Measurements from ENCODE around the gene ZDHHC18. TPM values are rescaled to one million over a fixed set of nuclear protein-coding genes. Genes with fewer than 3 reads are reported as not detected.
A peak's percentile ranks its signal among the peaks of the same experiment; 100 is the strongest.

ZDHHC18 gene
- total RNA-seq (2021), result 33.1 and 38.9 TPM in 2 replicates
- long read RNA-seq, full-length matches to known transcripts, result 27 of 60 reads
- long read RNA-seq, partial matches to known transcripts, result 31 of 60 reads
- long read RNA-seq, other reads (novel, unspliced or antisense), result 2 of 60 reads

DNA sequence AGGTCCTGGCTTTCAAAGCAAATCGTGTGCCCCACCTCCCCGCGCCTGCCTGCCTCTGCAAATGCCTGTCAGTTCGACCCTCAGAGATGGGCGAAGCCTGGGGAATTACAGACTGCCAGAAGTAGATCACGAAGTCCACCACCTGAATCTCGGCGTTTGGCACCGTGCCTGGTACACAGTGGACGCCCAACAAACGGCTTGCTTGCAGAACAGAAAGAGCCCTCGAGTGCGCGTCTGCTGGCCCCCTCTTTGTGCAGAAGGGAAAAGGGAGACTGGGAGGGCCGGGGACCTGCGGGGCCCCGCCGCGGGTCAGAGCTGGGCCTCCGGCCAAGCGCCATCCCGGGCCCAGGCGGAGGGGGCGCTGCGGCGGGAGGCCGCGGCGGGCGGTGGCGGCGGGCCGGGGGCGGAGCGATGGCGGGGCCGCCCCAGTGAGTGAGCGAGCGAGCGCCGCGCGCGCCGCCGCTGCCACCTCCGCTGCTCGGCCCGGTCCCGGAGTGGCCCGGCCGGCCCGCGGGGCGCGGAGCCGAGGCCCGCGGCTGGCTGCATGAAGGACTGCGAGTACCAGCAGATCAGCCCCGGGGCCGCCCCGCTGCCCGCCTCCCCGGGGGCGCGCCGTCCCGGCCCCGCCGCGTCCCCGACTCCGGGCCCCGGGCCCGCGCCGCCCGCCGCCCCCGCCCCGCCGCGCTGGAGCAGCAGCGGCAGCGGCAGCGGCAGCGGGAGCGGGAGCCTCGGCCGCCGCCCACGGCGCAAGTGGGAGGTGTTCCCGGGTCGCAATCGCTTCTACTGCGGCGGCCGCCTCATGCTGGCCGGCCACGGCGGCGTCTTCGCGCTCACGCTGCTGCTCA is at the start of gene ZDHHC18:
TSS of gene ZDHHC18 (plus strand) at position 428 of the 845 bp plus-strand sequence. CDS start at position 545, 117 bp downstream.
- no peaks in the 10 kb centered on the region for H3K4me1 ChIP-seq (ENCODE audit: insufficient read depth, low read length)

More for the DNA sequence above, at the start of gene ZDHHC18:
- Mint-ChIP-seq H3K9me3 (no peaks in the 10 kb centered on the region; a peak in 1 of 5 replicates), H3K4me3 (peak within 1 kb of the TSS; percentile 84 to 95), H3K27me3 (ENCODE audit: low read depth) (peaks cover 1% of the 10 kb centered on the region; the same call in 1 of the 2 replicates), H3K36me3 (ENCODE audit: insufficient read depth in 1 of 3, low read depth in 3 of 3) (peaks cover 0 to 6% (median 4%) of the 10 kb centered on the region in 3 experiments; a peak in 4 of 7 replicates), H3K27ac (peak within 1 kb of the TSS in 2 of 3 experiments; percentile 34 to 89; a peak in 3 of 7 replicates), H3K4me1 (peaks cover 32 to 35% of the 10 kb centered on the region in 2 experiments)
- Histone ChIP-seq H3K18ac (ENCODE audit: insufficient read length, low read depth, low read length) (no peak within 1 kb of the TSS), H3K27ac (ENCODE audit: insufficient read length, low read depth, low read length) (no peak within 1 kb of the TSS), H2BK5ac (ENCODE audit: insufficient read length, low read length) (no peak within 1 kb of the TSS), H3K4ac (ENCODE audit: low read depth, low read length) (no peak within 1 kb of the TSS), H3K23ac (ENCODE audit: insufficient read length, low read depth, low read length) (no peak within 1 kb of the TSS), H3K9me3 (ENCODE audit: control insufficient read depth, low read depth, low read length) (no peaks in the 10 kb centered on the region), H4K20me1 (ENCODE audit: control insufficient read depth, insufficient read depth, insufficient read length) (no peaks in the 10 kb centered on the region), H3K56ac (ENCODE audit: insufficient read length, low read depth, low read length) (no peak within 1 kb of the TSS), H3K23me2 (ENCODE audit: insufficient read length, low read depth, low read length, poor library complexity, severe bottlenecking) (peaks cover 7% of the 10 kb centered on the region), H3T11ph (ENCODE audit: low read length) (no peak within 1 kb of the TSS), H4K8ac (replicated peaks; ENCODE audit: insufficient read length, low read depth, low read length) (no peak within 1 kb of the TSS), H2BK12ac (ENCODE audit: insufficient read length, low read depth, low read length) (no peak within 1 kb of the TSS), H3K4me2 (ENCODE audit: insufficient read depth, insufficient read length, low read length) (peak within 1 kb of the TSS; percentile 67), H3K14ac (ENCODE audit: insufficient read depth, low read length) (peak within 1 kb of the TSS; percentile 62; the same call in 1 of the 2 replicates), H2BK120ac (ENCODE audit: low read depth, low read length, poor library complexity, severe bottlenecking) (no peak within 1 kb of the TSS), H2AK5ac (ENCODE audit: insufficient read length, low read length) (no peak within 1 kb of the TSS), H3K9ac (ENCODE audit: extremely low read depth, insufficient read length, low read length) (no peak within 1 kb of the TSS), H4K91ac (ENCODE audit: insufficient read length, low read depth, low read length) (no peak within 1 kb of the TSS), H4K5ac (ENCODE audit: insufficient read length, low read depth, low read length) (no peak within 1 kb of the TSS), H3K27me3 (ENCODE audit: insufficient read depth, low read length) (no peaks in the 10 kb centered on the region), H3K79me1 (ENCODE audit: insufficient read depth, low read depth, low read length, poor library complexity, severe bottlenecking) (peaks cover 3% of the 10 kb centered on the region), H2BK15ac (ENCODE audit: low read depth, low read length) (no peak within 1 kb of the TSS), H2AFZ (ENCODE audit: low read length) (peak within 1 kb of the TSS; percentile 90), H3K79me2 (ENCODE audit: insufficient read depth, low read length) (no peaks in the 10 kb centered on the region; the same call in 1 of the 2 replicates), H2BK20ac (ENCODE audit: low read depth, low read length, poor library complexity, severe bottlenecking) (no peak within 1 kb of the TSS)
- DNase-seq, result peak; percentile 74
- TF ChIP-seq, protein P1, sequence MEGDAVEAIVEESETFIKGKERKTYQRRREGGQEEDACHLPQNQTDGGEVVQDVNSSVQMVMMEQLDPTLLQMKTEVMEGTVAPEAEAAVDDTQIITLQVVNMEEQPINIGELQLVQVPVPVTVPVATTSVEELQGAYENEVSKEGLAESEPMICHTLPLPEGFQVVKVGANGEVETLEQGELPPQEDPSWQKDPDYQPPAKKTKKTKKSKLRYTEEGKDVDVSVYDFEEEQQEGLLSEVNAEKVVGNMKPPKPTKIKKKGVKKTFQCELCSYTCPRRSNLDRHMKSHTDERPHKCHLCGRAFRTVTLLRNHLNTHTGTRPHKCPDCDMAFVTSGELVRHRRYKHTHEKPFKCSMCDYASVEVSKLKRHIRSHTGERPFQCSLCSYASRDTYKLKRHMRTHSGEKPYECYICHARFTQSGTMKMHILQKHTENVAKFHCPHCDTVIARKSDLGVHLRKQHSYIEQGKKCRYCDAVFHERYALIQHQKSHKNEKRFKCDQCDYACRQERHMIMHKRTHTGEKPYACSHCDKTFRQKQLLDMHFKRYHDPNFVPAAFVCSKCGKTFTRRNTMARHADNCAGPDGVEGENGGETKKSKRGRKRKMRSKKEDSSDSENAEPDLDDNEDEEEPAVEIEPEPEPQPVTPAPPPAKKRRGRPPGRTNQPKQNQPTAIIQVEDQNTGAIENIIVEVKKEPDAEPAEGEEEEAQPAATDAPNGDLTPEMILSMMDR (conservative IDR thresholded peaks at IDR 0.05), result peak; percentile 53; the same call in 2 of the 3 replicates
- WGBS (ENCODE audit: extremely low coverage, insufficient read length, low lambda C conversion rate), result no CpG with 5 or more reads among the region's 107 CpGs
